Neuronal stem cell (in vitro differentiated cells): ENCODE measurements around the gene DNAH17.

ENCODE experiments used
- DNase-seq: peaks from one replicate; pipeline ENCODE4 v3.0.0-alpha.2; 2013; ENCODE audit warnings: low spot score
- H2AFZ ChIP-seq: one replicate; pipeline ENCODE4 v1.6.1; 2013; ENCODE audit warnings: mild to moderate bottlenecking, low read length, inconsistent platforms
- H2AK5ac ChIP-seq: 2 replicates; pipeline ENCODE4 v1.6.1; 2013; ENCODE audit warnings: low read depth, mild to moderate bottlenecking, inconsistent platforms, low read length, moderate library complexity, mixed read lengths
- H2BK120ac ChIP-seq: 2 replicates; pipeline ENCODE4 v1.6.1; 2013; ENCODE audit warnings: low read depth, mild to moderate bottlenecking, inconsistent platforms, low read length, moderate library complexity, mixed read lengths
- H2BK12ac ChIP-seq: one replicate; pipeline ENCODE4 v1.6.1; 2013; ENCODE audit warnings: low read length, inconsistent platforms
- H2BK15ac ChIP-seq: 2 replicates; pipeline ENCODE4 v1.6.1; 2013; ENCODE audit warnings: mild to moderate bottlenecking, low read length, inconsistent platforms, mixed read lengths
- H2BK5ac ChIP-seq: one replicate; pipeline ENCODE4 v1.6.1; 2013; ENCODE audit warnings: inconsistent platforms, mild to moderate bottlenecking, low read length, moderate library complexity
- H3K14ac ChIP-seq: one replicate; pipeline ENCODE4 v1.6.1; 2013; ENCODE audit warnings: low read length, inconsistent platforms
- H3K18ac ChIP-seq: 2 replicates; pipeline ENCODE4 v1.6.1; 2013; ENCODE audit warnings: low read length, inconsistent platforms
- H3K23ac ChIP-seq: 2 replicates; pipeline ENCODE4 v1.6.1; 2013; ENCODE audit warnings: low read depth, mild to moderate bottlenecking, mixed read lengths, low read length, inconsistent platforms; ENCODE audit not compliant: poor library complexity
- H3K27ac ChIP-seq: replicated peaks from 3 replicates; pipeline ENCODE4 v1.5.1; 2013; ENCODE audit warnings: low read length, inconsistent platforms
- H3K27me3 ChIP-seq, 3 experiments: 2 replicates each; pipeline ENCODE4 v1.6.1; 2013; ENCODE audit warnings: low read length in 3 of 3, mild to moderate bottlenecking in 2 of 3, inconsistent platforms in 1 of 3, low read depth in 1 of 3, mixed read lengths in 1 of 3, moderate library complexity in 1 of 3; ENCODE audit not compliant: control insufficient read depth in 3 of 3, insufficient read depth in 3 of 3
- H3K36me3 ChIP-seq, 2 donors: replicated peaks in 1 of 2; 2 replicates each; pipeline ENCODE4 v1.6.1; 2013; ENCODE audit warnings: low read length in 2 of 2; ENCODE audit not compliant: control insufficient read depth in 2 of 2, insufficient read depth in 2 of 2
- H3K4ac ChIP-seq: 2 replicates; pipeline ENCODE4 v1.6.1; 2013; ENCODE audit warnings: inconsistent platforms, mild to moderate bottlenecking, low read length, moderate library complexity
- H3K4me1 ChIP-seq, 2 donors: 1 replicate in 1 of 2; 2 replicates in 1 of 2; pipeline ENCODE4 v1.6.1; 2013; ENCODE audit warnings: low read length in 2 of 2, low read depth in 1 of 2; ENCODE audit not compliant: control insufficient read depth in 2 of 2, insufficient read depth in 1 of 2
- H3K4me2 ChIP-seq: one replicate; pipeline ENCODE4 v1.6.1; 2013; ENCODE audit warnings: mild to moderate bottlenecking, low read length, inconsistent platforms; ENCODE audit not compliant: insufficient read depth, poor library complexity, severe bottlenecking
- H3K4me3 ChIP-seq, 2 donors: 2 replicates each; pipeline ENCODE4 v1.5.1; 2013; ENCODE audit warnings: low read length in 2 of 2, mild to moderate bottlenecking in 2 of 2, inconsistent platforms in 1 of 2, moderate library complexity in 1 of 2
- H3K79me1 ChIP-seq: one replicate; pipeline ENCODE4 v1.6.1; 2013; ENCODE audit warnings: low read depth, mild to moderate bottlenecking, inconsistent platforms, low read length, moderate library complexity
- H3K9ac ChIP-seq: one replicate; pipeline ENCODE4 v1.6.1; 2013; ENCODE audit warnings: mild to moderate bottlenecking, low read depth, low read length, inconsistent platforms; ENCODE audit not compliant: poor library complexity
- H3K9me3 ChIP-seq, 2 donors: replicated peaks in 1 of 2; 2 replicates each; pipeline versions ENCODE3 to v1.6.1; 2013; ENCODE audit warnings: low read length in 2 of 2, mild to moderate bottlenecking in 2 of 2, inconsistent platforms in 1 of 2, low read depth in 1 of 2, mixed read lengths in 1 of 2, moderate library complexity in 1 of 2; ENCODE audit not compliant: control insufficient read depth in 2 of 2, insufficient read depth in 1 of 2
- H4K8ac ChIP-seq: one replicate; pipeline ENCODE4 v1.6.1; 2013; ENCODE audit warnings: low read depth, mild to moderate bottlenecking, inconsistent platforms, low read length, moderate library complexity
- H4K91ac ChIP-seq: one replicate; pipeline ENCODE4 v1.6.1; 2013; ENCODE audit warnings: low read length, low read depth, mild to moderate bottlenecking, inconsistent platforms; ENCODE audit not compliant: poor library complexity
- WGBS, 2 donors: extraction: QIAGEN DNeasy Blood & Tissue Kit; methylation state at CpG; one replicate each; pipeline ENCODE4 v1.1.7; 2013; ENCODE audit warnings: missing lambda C conversion rate in 2 of 2, mixed read lengths in 1 of 2; ENCODE audit not compliant: insufficient read length in 2 of 2, insufficient replicate concordance in 1 of 2; ENCODE audit errors: extremely low coverage in 2 of 2; 5-methylcytosine and 5-hydroxymethylcytosine counted together

The DNAH17 gene

DNA sequence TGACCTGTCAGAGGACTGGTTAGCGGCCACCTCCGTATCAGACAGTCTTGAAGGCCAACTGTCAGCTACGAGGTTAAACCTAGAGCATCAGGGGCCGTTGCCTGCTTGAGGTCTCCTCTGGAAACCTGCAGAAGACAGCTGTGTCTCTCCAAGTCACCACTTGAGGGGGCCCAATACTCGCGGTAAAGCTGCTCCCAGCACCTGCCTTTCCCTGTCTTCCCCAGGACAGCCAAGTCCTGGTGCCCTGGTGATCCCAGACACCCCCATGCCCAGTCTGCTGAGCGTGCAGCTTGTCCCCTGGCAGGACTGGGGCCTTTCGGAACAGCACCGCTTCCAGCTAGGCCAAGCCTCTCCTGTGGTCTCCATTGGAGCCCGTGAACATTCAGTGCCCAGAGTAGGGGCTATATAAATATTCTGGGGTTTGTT, 80.1 kb downstream of the DNAH17 start:
- peak; percentile 61 for DNase-seq
- H2BK12ac ChIP-seq, result peak overlapping the region; percentile 95
- peak overlapping the region; percentile 46 for H3K18ac ChIP-seq
- H3K36me3 ChIP-seq, result no peaks in the 10 kb centered on the region
- H2BK120ac ChIP-seq, result no peak overlapping the region
- H3K4me3 ChIP-seq, result no peak overlapping the region
- peaks cover 4% of the 10 kb centered on the region in 2 donors for H3K4me1 ChIP-seq
- no peak overlapping the region for H3K27ac ChIP-seq
- H3K4ac ChIP-seq, result no peak overlapping the region
- peak overlapping the region; percentile 11 for H2AFZ ChIP-seq
- H2BK5ac ChIP-seq, result no peak overlapping the region
- no peaks in the 10 kb centered on the region for H3K79me1 ChIP-seq
- H3K27me3 ChIP-seq, result peaks cover 0 to 27% (median 2%) of the 10 kb centered on the region in 3 experiments
- H2BK15ac ChIP-seq, result no peak overlapping the region
- no peak overlapping the region for H4K8ac ChIP-seq
- WGBS, 2 donors, result no CpG with 5 or more reads among the region's 10 CpGs
- H3K9me3 ChIP-seq, result no peaks in the 10 kb centered on the region
- H4K91ac ChIP-seq, result no peak overlapping the region
- no peak overlapping the region for H3K9ac ChIP-seq
- H3K14ac ChIP-seq, result no peak overlapping the region
- H3K4me2 ChIP-seq, result no peak overlapping the region
- no peak overlapping the region for H2AK5ac ChIP-seq
- no peak overlapping the region for H3K23ac ChIP-seq

DNA sequence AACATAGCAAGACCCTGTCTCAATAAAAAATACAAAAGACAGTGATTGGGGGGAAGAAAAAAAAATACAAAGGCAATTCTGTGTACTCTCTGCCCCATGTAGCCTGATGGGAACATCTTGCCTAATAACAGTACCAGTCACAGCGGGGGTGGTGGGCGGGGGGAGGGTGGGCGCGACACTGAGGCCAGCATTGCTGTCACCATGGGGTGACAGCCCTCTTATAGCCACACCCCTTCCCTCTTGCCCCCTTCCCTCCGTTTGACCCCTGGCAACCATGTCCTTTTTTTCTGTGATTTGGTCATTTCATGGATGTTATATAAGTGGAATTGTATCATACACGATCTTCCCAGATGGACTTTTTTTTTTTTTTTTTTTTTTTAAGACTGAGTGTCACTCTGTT, 80.9 kb downstream of the DNAH17 start:
- Histone ChIP-seq H3K4me1 (peaks cover 4 to 7% of the 10 kb centered on the region in 2 donors), H2BK120ac (no peak overlapping the region), H4K8ac (no peak overlapping the region), H3K4me2 (no peak overlapping the region), H3K9ac (no peak overlapping the region), H2BK12ac (no peak overlapping the region), H3K4me3 (no peak overlapping the region), H3K36me3 (no peaks in the 10 kb centered on the region), H3K18ac (no peak overlapping the region), H3K27me3 (peaks cover 0 to 22% (median 0%) of the 10 kb centered on the region in 3 experiments), H2AFZ (no peak overlapping the region), H2BK5ac (no peak overlapping the region), H3K4ac (no peak overlapping the region), H3K23ac (no peak overlapping the region), H3K9me3 (no peaks in the 10 kb centered on the region), H2BK15ac (no peak overlapping the region), H2AK5ac (no peak overlapping the region), H4K91ac (no peak overlapping the region), H3K79me1 (no peaks in the 10 kb centered on the region), H3K27ac (no peak overlapping the region), H3K14ac (no peak overlapping the region)
- no peak for DNase-seq
- whole genome bisulfite sequencing, 2 donors, result no CpG with 5 or more reads among the region's 6 CpGs

DNA sequence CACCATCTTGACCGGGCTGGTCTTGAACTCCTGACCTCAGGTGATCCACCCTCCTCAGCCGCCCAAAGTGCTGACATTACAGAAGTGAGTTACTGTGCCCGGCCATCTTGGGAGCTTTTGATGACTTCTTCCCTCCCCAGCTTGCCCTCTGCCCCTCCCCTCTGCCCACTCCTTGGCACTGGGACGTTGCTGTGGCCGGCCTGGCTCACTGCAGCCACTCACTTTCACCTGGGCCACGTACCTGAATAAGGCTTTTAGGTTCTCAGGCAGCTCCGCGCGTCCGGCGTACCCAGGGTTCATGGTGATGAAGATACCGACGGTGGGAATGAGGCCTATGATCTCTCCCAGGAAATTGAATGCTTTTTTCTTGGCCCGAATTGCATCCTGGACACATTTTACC, 81.6 kb downstream of the DNAH17 start:
- no peak overlapping the region for H3K14ac ChIP-seq
- no peak overlapping the region for H3K27ac ChIP-seq
- H3K79me1 ChIP-seq, result no peaks in the 10 kb centered on the region
- no CpG with 5 or more reads among the region's 14 CpGs for WGBS, 2 donors
- H2BK5ac ChIP-seq, result no peak overlapping the region
- H3K18ac ChIP-seq, result peak overlapping the region; percentile 33
- peaks cover 0 to 23% (median 0%) of the 10 kb centered on the region in 3 experiments for H3K27me3 ChIP-seq
- H2BK12ac ChIP-seq, result no peak overlapping the region
- H2BK15ac ChIP-seq, result no peak overlapping the region
- H2AK5ac ChIP-seq, result no peak overlapping the region
- H3K4me2 ChIP-seq, result no peak overlapping the region
- no peaks in the 10 kb centered on the region for H3K36me3 ChIP-seq
- H2BK120ac ChIP-seq, result no peak overlapping the region
- no peak overlapping the region for H2AFZ ChIP-seq
- no peak overlapping the region for H3K4me3 ChIP-seq
- H3K23ac ChIP-seq, result no peak overlapping the region
- no peak for DNase-seq
- peaks cover 4 to 7% of the 10 kb centered on the region in 2 donors for H3K4me1 ChIP-seq
- H3K9me3 ChIP-seq, result no peaks in the 10 kb centered on the region
- H3K4ac ChIP-seq, result no peak overlapping the region
- peak overlapping the region; percentile 72 for H4K8ac ChIP-seq
- no peak overlapping the region for H3K9ac ChIP-seq
- H4K91ac ChIP-seq, result no peak overlapping the region

DNA sequence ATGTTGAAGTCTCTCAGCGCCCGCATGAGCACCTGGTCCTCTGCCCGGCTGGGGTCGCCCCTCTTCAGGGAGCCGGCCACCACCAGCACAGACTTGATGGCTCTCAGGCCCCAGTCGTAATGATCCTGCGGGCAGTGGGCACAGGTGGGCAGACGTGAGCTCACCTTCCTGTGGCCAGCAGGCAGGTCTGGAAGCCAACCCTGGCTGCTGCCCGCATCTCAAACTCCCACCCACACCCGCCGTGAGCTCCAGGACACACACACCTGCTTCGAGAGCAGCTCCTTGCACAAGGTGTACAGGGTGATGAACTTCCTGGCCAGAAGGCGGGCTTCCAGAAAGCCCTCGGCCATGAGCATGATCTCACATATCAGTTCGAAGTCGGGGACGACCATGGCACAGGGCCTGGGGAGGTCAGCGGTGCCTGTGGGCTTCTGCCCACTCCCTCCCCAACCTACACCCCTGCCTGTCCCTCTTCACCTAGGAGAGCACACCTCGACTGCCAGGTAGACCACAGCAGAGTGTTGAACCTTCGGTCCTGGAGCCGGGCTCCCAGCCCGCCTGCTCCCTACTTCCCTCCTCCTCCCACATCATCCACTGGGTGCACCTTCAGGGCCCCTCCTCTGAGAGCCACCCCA, 82.4 kb downstream of the DNAH17 start:
- no peak overlapping the region for H2BK12ac ChIP-seq
- H3K4me2 ChIP-seq, result no peak overlapping the region
- H3K27me3 ChIP-seq, result peaks cover 0 to 31% (median 0%) of the 10 kb centered on the region in 3 experiments
- no CpG with 5 or more reads among the region's 22 CpGs for WGBS, 2 donors
- no peaks in the 10 kb centered on the region for H3K9me3 ChIP-seq
- H4K91ac ChIP-seq, result no peak overlapping the region
- no peak overlapping the region for H3K27ac ChIP-seq
- H2BK120ac ChIP-seq, result no peak overlapping the region
- no peak overlapping the region for H3K4me3 ChIP-seq
- peaks cover 4 to 7% of the 10 kb centered on the region in 2 donors for H3K4me1 ChIP-seq
- H3K4ac ChIP-seq, result no peak overlapping the region
- no peak for DNase-seq
- H3K23ac ChIP-seq, result no peak overlapping the region
- H2BK5ac ChIP-seq, result no peak overlapping the region
- no peak overlapping the region for H3K14ac ChIP-seq
- no peak overlapping the region for H2AFZ ChIP-seq
- H4K8ac ChIP-seq, result no peak overlapping the region
- peak overlapping the region; percentile 18 for H2AK5ac ChIP-seq
- H3K36me3 ChIP-seq, result no peaks in the 10 kb centered on the region
- H3K79me1 ChIP-seq, result no peaks in the 10 kb centered on the region
- no peak overlapping the region for H2BK15ac ChIP-seq
- H3K18ac ChIP-seq, result no peak overlapping the region
- no peak overlapping the region for H3K9ac ChIP-seq
